SK-N-MC (cell line): Measurements from ENCODE around the gene NAPG.
"Not testable (repeated sequence)": the region's sequence is repeated elsewhere in the genome, so short reads cannot be mapped to it uniquely, and the experiment has no call there.

Experiments used
- DNase-seq: peaks from one replicate; pipeline ENCODE4 v3.0.0-alpha.2; 2011; ENCODE audit warnings: low read depth, low spot score
- H3K27ac ChIP-seq: fragments of 200-600 bp; sonication (generic); 2 replicates; pipeline ENCODE4 v1.5.1; 2016; ENCODE audit warnings: mixed run types
- H3K36me3 ChIP-seq: fragments of 200-600 bp; sonication (generic); 2 replicates; pipeline ENCODE4 v1.6.1; 2017; ENCODE audit warnings: antibody characterized with exemption, low read length, mixed read lengths; ENCODE audit not compliant: insufficient read depth
- H3K4me3 ChIP-seq: fragments of 200-600 bp; sonication (generic); 2 replicates; pipeline ENCODE4 v1.5.1; 2016
- H3K9ac ChIP-seq: fragments of 200-600 bp; sonication (generic); 2 replicates; pipeline ENCODE4 v1.8.0; 2017; ENCODE audit warnings: mixed run types, mixed read lengths; ENCODE audit not compliant: insufficient read length
- H3K9me3 ChIP-seq: fragments of 200-600 bp; sonication (generic); 2 replicates; pipeline ENCODE4 v1.6.1; 2017; ENCODE audit warnings: low read depth, mild to moderate bottlenecking, antibody characterized with exemption, low read length, moderate library complexity, mixed read lengths
- EZH2 ChIP-seq: fragments of 200-600 bp; sonication (generic); IDR thresholded peaks from one replicate; pipeline ENCODE4 v1.6.1; 2017; ENCODE audit warnings: antibody characterized with exemption
- FOXP2 ChIP-seq: optimal IDR thresholded peaks from 2 replicates; pipeline ENCODE3; 2011; ENCODE audit warnings: mild to moderate bottlenecking, moderate library complexity; ENCODE audit not compliant: insufficient read depth; ENCODE audit errors: extremely low read length, control extremely low read depth
- POLR2AphosphoS5 ChIP-seq: IDR thresholded peaks from 2 replicates; pipeline ENCODE4 v1.6.1; 2012; ENCODE audit warnings: mild to moderate bottlenecking, low read depth, low read length, borderline replicate concordance

The NAPG gene

GRCh38 chr18:10530002-10530401 lies 4.2 kb downstream of the NAPG start:
- Histone ChIP-seq H3K4me3 (no peak overlapping the region), H3K36me3 (peaks cover 32% of the 10 kb centered on the region), H3K9ac (no peak overlapping the region), H3K9me3 (no peaks in the 10 kb centered on the region), H3K27ac (no peak overlapping the region)
- no peak for DNase-seq
- TF ChIP-seq POLR2AphosphoS5: no peak
- no peak for TF ChIP-seq EZH2
- TF ChIP-seq FOXP2: no peak

- no peak for DNase-seq
- H3K4me3 ChIP-seq: no peak overlapping the region
- TF ChIP-seq POLR2AphosphoS5: no peak
- TF ChIP-seq FOXP2: no peak
- TF ChIP-seq EZH2: no peak
- peaks cover 34% of the 10 kb centered on the region for H3K36me3 ChIP-seq
- no peaks in the 10 kb centered on the region for H3K9me3 ChIP-seq
- no peak overlapping the region for H3K9ac ChIP-seq
- H3K27ac ChIP-seq: no peak overlapping the region
These were observed 5.0 kb downstream of the NAPG start for GRCh38 chr18:10530852-10531251.

DNA sequence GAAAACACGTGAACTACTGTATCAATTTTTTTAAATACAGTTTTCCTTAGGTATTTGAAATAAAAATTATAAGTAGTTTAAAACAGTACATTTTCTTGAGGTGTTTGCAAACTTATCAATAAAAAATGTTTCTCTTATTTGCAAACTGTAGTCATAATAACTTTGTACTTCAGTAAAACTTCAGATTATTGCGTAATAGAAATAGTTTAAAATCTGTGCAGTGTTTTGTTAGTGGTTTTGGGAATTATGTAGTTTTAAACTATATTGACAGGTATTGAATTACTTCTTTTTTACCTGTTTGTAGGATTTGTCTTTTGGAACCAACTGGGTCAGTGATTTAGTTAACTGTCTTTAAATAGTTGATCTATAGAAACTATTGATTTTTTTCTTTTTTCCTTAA lies 7.3 kb downstream of the NAPG start:
- Histone ChIP-seq H3K9ac (no peak overlapping the region), H3K4me3 (no peak overlapping the region), H3K36me3 (peaks cover 52% of the 10 kb centered on the region), H3K27ac (no peak overlapping the region), H3K9me3 (no peaks in the 10 kb centered on the region)
- no peak for DNase-seq
- no peak for TF ChIP-seq POLR2AphosphoS5
- TF ChIP-seq FOXP2: no peak
- no peak for TF ChIP-seq EZH2

- H3K9ac ChIP-seq: no peak overlapping the region
- H3K36me3 ChIP-seq: peaks cover 79% of the 10 kb centered on the region
These were observed 10.5 kb downstream of the NAPG start for GRCh38 chr18:10536280-10536679.

DNA sequence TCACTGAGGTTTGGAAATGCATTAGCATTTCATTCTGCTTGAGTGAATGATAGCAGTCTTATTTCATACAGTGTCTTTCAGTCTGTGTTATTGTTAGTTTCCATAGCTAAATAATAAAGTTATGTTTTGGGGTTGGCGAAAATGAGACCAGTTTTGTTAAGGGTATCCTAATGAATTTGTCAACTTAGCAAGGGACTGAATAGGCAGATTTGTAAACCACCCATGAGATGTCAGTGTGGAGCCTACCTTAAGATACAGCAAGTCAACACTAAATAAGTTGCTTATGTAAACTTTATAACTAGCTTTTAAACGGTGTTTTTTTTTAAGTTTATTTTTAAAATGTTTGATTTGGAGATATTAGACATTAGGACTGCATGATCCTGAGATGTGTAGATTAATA lies 11.9 kb downstream of the NAPG start:
- Histone ChIP-seq H3K9me3 (no peaks in the 10 kb centered on the region), H3K27ac (0 out of 2 replicates have a peak overlapping the region, but pooled peaks have one; percentile 4), H3K4me3 (no peak overlapping the region), H3K9ac (no peak overlapping the region), H3K36me3 (peaks cover 83% of the 10 kb centered on the region)
- TF ChIP-seq POLR2AphosphoS5 (no peak), FOXP2 (no peak), EZH2 (no peak)
- no peak for DNase-seq

More at GRCh38 chr18:10536280-10536679, 10.5 kb downstream of the NAPG start:
- H3K9me3 ChIP-seq: no peaks in the 10 kb centered on the region
- no peak overlapping the region for H3K4me3 ChIP-seq
- DNase-seq: no peak
- no peak overlapping the region for H3K27ac ChIP-seq
- TF ChIP-seq FOXP2 (no peak), EZH2 (no peak), POLR2AphosphoS5 (no peak)

DNA sequence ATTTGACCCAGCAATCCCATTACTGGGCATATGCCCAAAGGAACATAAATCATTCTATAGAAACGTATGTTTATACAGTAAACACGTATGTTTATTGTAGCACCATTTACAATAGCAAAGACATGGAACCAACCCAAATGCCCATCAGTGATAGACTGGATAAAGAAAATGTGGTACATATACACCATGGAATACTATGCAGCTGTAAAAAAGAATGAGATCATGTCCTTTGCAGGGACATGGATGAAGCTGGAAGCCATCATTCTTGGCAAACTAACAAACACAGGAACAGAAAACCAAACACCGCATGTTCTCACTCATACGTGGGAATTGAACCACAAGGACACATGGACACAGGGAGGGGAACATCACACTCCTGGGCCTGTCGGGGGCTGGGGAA lies 13.3 kb downstream of the NAPG start:
- not testable (repeated sequence) for H3K9ac ChIP-seq, H3K27ac ChIP-seq, H3K9me3 ChIP-seq, H3K4me3 ChIP-seq, DNase-seq
- H3K36me3 ChIP-seq: peaks cover 83% of the 10 kb centered on the region

DNA sequence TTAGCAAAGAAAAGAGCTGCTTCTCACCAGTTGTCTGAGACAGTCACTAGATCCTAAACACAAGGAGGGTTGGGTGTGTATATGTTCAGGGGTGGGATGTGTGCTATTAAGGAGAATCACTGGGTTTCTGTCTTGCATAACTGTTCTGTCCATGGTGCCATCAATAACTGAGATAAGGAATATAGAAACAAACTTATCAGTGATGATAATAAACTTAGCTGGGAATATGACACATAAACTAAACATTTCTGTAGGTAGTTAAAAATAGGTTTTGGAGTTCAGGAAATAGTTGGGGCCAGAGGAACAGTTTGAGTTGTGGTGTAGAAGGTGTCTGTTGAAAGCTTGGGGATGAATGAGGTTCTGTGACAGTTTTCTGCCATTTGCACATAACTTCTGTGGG lies 17.4 kb downstream of the NAPG start:
- DNase-seq: no peak
- no peak overlapping the region for H3K4me3 ChIP-seq
- peaks cover 93% of the 10 kb centered on the region for H3K36me3 ChIP-seq
- no peaks in the 10 kb centered on the region for H3K9me3 ChIP-seq
- H3K9ac ChIP-seq: no peak overlapping the region
- TF ChIP-seq FOXP2: no peak
- TF ChIP-seq EZH2: no peak
- TF ChIP-seq POLR2AphosphoS5: no peak
- H3K27ac ChIP-seq: no peak overlapping the region

GRCh38 chr18:10544093-10544748 lies 18.4 kb downstream of the NAPG start:
- H3K9me3 ChIP-seq: no peaks in the 10 kb centered on the region
- H3K27ac ChIP-seq: no peak overlapping the region
- DNase-seq: no peak
- TF ChIP-seq EZH2 (no peak), POLR2AphosphoS5 (no peak)
- H3K9ac ChIP-seq: no peak overlapping the region
- no peak overlapping the region for H3K4me3 ChIP-seq
- H3K36me3 ChIP-seq: peaks cover 93% of the 10 kb centered on the region
